Ishikawa (cell line): Measurements from ENCODE around the gene ZNF879.

Experiments
- CREB1 ChIP-seq: IDR thresholded peaks from 2 replicates; pipeline ENCODE4 v1.6.1; 2012; ENCODE audit warnings: low read depth
- EGR1 ChIP-seq: IDR thresholded peaks from 2 replicates; pipeline ENCODE4 v1.6.1; 2012
- TF ChIP-seq, protein P1 (sequence below): IDR thresholded peaks from 2 replicates; pipeline ENCODE4 v1.6.1; 2012

GRCh38 chr5:178986326-178986960, 37.2 kb upstream of the ZNF879 start:
- TF ChIP-seq, protein P1, sequence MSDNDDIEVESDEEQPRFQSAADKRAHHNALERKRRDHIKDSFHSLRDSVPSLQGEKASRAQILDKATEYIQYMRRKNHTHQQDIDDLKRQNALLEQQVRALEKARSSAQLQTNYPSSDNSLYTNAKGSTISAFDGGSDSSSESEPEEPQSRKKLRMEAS = no peak
- TF ChIP-seq CREB1 (no peak), EGR1 (no peak)
